Peyer's patch (tissue), 4 donors: Measurements from ENCODE around the gene SHB. TPM values are rescaled to one million over a fixed set of nuclear protein-coding genes. Genes with fewer than 3 reads are reported as not detected.

ENCODE experiments used
- DNase-seq, 3 donors: peaks; one replicate each; pipeline ENCODE4 v3.0.0-alpha.2; 2017 to 2019
- H3K27ac ChIP-seq, 4 donors: fragments of 200-600 bp; sonication (generic); one replicate each; pipeline ENCODE4 v1.5.1; 2016 to 2019
- H3K27me3 ChIP-seq, 2 donors: fragments of 200-600 bp; sonication (generic); one replicate each; pipeline ENCODE4 v1.5.1; 2019
- H3K36me3 ChIP-seq, 3 donors: fragments of 200-600 bp; sonication (generic); one replicate each; pipeline ENCODE4 v1.5.1; 2016 to 2019
- H3K4me1 ChIP-seq, 4 donors: fragments of 200-600 bp; sonication (generic); one replicate each; pipeline ENCODE4 v1.5.1; 2016 to 2019
- H3K4me3 ChIP-seq, 4 donors: fragments of 200-600 bp; sonication (generic); 1 replicate in 3 of 4; 2 replicates in 1 of 4; pipeline ENCODE4 v1.5.1; 2016 to 2019; ENCODE audit warnings: mild to moderate bottlenecking in 1 of 4
- H3K9me3 ChIP-seq, 4 donors: fragments of 200-600 bp; sonication (generic); one replicate each; pipeline ENCODE4 v1.5.1; 2016 to 2019; ENCODE audit warnings: mild to moderate bottlenecking in 1 of 4
- POLR2A ChIP-seq, 2 donors: fragments of 450-650 bp; IDR thresholded peaks; one replicate each; pipeline ENCODE4 v1.5.1; 2017; ENCODE audit warnings: antibody characterized with exemption in 2 of 2, mild to moderate bottlenecking in 2 of 2, moderate library complexity in 2 of 2
- total RNA-seq, 4 donors: library from RNA; depleted of rRNA; stranded (reverse); fragments of >200 nt; gene quantifications; one replicate each; pipeline ENCODE4 v1.1.0, GENCODE V29; 2016
- TF ChIP-seq, protein P1 (sequence below), 6 experiments: fragments of 450-650 bp in 4 of 6; fragments of 200-600 bp in 2 of 6; sonication (generic) in 1 of 6; IDR thresholded peaks; one replicate each; pipeline ENCODE4 v1.5.1; 2017 to 2019; ENCODE audit warnings: antibody characterized with exemption in 6 of 6, mild to moderate bottlenecking in 3 of 6, moderate library complexity in 1 of 6

The SHB gene
- total RNA-seq, 4 donors from 2014 or later = 14.5 to 31.1 (median 25.6) TPM

DNA sequence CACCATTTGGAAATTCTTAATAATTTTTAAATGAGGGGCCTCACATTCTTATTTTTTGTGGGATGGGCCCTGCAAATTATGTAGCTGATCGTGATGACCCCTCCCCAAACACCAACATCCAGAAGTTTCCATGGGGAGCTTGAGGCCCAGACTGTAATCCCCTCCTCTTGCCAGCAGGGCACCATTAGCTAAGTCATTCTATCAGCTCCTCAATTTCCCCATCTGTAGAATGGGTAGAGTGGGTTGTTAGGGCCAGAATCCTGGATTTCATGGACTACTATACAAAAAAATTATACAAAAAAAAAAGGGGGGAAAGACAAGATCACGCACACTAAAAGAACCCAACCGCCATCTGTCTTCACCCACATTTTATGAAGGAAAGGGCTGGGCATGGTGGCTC, 38.4 kb downstream of the SHB start:
- Histone ChIP-seq H3K27ac (peak overlapping the region in 2 of 4 donors; percentile 85 to 89), H3K4me3 (no peak overlapping the region), H3K9me3 (no peaks in the 10 kb centered on the region), H3K27me3 (no peaks in the 10 kb centered on the region), H3K36me3 (no peaks in the 10 kb centered on the region), H3K4me1 (peaks cover 0 to 54% (median 5%) of the 10 kb centered on the region in 4 donors)
- TF ChIP-seq POLR2A (IDR thresholded peaks at IDR 0.05) = no peak
- TF ChIP-seq, protein P1, sequence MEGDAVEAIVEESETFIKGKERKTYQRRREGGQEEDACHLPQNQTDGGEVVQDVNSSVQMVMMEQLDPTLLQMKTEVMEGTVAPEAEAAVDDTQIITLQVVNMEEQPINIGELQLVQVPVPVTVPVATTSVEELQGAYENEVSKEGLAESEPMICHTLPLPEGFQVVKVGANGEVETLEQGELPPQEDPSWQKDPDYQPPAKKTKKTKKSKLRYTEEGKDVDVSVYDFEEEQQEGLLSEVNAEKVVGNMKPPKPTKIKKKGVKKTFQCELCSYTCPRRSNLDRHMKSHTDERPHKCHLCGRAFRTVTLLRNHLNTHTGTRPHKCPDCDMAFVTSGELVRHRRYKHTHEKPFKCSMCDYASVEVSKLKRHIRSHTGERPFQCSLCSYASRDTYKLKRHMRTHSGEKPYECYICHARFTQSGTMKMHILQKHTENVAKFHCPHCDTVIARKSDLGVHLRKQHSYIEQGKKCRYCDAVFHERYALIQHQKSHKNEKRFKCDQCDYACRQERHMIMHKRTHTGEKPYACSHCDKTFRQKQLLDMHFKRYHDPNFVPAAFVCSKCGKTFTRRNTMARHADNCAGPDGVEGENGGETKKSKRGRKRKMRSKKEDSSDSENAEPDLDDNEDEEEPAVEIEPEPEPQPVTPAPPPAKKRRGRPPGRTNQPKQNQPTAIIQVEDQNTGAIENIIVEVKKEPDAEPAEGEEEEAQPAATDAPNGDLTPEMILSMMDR (IDR thresholded peaks at IDR 0.05) = peak in 1 of 6 experiments; percentile 10
- DNase-seq = no peak

DNA sequence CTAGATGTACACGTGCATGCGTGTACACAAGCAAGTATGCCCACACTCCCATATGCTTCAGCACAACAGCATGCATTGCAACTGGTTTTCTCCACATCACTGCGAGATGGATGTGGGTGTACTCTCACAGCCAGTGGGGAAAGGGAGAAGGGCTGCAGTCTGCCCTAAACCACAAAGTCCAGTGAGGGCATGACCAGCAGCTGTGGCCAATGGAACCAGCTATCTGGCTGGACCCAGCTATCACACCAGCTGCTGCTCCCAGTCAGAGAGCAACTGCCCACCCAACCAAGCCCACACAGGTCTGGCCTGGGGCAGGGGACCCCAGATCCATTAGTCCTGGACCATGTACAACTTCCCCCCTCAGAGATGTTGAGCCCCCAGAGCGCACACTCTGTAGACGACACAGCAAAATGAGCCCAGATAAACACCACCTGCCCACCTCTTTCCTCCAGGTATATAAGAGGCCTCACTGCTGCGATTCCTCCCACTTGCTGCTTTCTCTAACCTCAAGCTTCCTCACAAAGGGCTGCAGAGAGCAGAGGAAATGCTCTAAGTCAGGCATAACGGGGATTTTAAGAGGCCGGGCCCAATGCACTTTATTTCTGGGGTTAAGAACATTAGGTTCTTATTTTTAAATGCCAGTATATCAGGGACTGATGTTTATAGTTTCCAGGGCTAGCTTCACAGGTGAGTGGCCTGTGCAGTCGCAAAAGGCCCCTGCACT, 39.0 kb downstream of the SHB start:
- Histone ChIP-seq H3K27me3 (no peaks in the 10 kb centered on the region), H3K36me3 (no peaks in the 10 kb centered on the region), H3K4me1 (peaks cover 0 to 60% (median 5%) of the 10 kb centered on the region in 4 donors), H3K9me3 (no peaks in the 10 kb centered on the region), H3K27ac (no peak overlapping the region), H3K4me3 (no peak overlapping the region)
- DNase-seq = no peak
- TF ChIP-seq POLR2A (IDR thresholded peaks at IDR 0.05) = no peak
- TF ChIP-seq, protein P1 (IDR thresholded peaks at IDR 0.05) = no peak

DNA sequence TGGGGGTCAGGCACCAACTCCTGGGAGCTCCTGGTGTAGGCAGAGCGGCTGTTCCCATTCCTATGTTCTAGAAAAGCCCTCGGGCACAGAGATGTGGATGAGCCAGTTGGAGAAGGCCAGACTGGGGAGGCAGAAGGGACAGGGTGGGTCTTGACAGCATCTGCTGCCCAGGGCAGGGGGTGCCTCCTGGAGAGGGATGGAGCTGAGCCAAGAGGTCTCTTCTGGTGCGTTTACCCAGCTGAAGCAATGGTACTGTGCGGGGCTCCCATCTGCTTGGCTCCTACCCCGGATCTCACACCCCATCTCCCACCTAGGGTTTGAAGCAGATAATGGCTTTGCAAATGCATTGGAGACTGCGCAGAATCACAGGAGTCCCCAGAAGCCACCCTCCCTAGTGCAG, 41.3 kb downstream of the SHB start:
- Histone ChIP-seq H3K4me3 (no peak overlapping the region), H3K27ac (peak overlapping the region in 1 of 4 donors; percentile 42), H3K36me3 (no peaks in the 10 kb centered on the region), H3K4me1 (peaks cover 0 to 59% (median 2%) of the 10 kb centered on the region in 4 donors), H3K27me3 (no peaks in the 10 kb centered on the region), H3K9me3 (no peaks in the 10 kb centered on the region)
- TF ChIP-seq, protein P1 (IDR thresholded peaks at IDR 0.05) = no peak
- DNase-seq = no peak

DNA sequence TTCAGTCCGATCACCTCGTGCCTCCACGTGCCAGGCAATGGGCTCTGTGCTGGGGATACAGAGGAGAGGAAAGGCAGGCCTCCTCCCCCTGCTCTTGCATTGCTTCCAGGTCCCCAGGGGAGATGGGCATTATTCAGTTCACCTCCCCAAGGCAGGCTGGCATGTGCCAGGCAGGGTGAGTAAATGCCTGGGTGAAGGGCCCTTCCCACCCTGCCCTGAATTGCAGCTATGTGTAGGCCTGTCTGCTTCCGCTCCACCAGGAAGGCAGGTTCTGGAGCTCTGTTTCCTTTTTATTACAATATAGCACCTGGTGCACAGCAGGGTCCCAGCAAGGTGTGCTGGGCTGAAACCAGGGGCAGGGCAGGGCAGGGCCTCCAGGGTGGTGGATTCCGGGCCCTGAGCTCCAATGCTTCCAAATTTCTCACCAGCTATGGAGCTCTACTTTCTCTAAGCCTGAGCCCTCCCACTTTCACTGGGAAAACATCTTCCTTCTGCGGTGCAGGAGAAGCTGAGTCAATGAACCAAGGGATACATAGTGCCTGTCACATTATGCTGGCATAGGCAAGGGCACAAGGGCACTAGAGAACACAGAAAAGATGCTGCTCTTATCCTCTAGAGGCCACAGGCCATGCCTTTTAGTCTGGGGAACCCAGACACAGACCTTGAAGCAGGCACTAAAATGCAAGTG, 42.0 kb downstream of the SHB start:
- Histone ChIP-seq H3K27me3 (no peaks in the 10 kb centered on the region), H3K9me3 (no peaks in the 10 kb centered on the region), H3K4me3 (no peak overlapping the region), H3K4me1 (peaks cover 0 to 55% (median 1%) of the 10 kb centered on the region in 4 donors), H3K27ac (peak overlapping the region in 2 of 4 donors; percentile 42 to 65), H3K36me3 (no peaks in the 10 kb centered on the region)
- TF ChIP-seq, protein P1 (IDR thresholded peaks at IDR 0.05) = no peak
- TF ChIP-seq POLR2A (IDR thresholded peaks at IDR 0.05) = no peak
- DNase-seq = no peak

DNA sequence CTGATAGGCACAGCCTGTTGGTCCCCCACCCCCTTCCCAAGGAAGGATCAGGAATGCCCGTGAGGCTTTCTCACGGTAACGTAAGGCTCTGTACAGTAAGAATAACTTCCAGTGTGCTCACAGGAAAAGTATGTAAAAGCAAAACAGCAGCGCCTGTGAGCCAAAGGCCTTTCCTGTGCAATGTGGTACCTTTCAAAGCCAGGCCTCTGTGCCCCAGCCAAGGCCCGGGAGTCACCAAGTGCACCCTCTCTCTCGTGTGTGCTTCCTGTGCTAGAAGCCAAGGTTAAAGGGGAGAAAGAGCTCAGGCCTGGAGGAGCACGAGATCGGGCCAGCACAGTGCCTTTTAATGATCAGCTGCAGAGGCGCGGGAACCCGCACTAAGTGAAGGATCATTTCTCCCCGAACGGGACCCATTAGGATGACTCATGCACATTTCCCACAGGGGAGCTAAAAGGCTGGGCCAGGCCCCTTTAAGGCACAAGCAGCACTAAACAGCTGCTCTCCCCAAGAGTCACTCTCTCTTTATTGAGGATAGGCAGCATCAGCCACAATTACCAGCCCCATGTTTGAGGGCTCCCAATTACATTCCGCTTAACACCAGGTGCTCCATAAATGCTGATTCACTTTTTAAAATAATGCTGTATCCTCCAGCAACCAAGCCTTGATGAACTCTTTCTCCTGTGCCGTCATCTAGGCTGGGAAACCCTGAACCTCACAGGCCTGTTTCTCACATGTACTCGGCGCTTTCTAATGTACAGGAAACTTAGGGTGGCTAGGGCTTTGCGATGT, 42.8 kb downstream of the SHB start:
- H3K9me3 ChIP-seq = no peaks in the 10 kb centered on the region
- H3K27me3 ChIP-seq = no peaks in the 10 kb centered on the region
- H3K36me3 ChIP-seq = no peaks in the 10 kb centered on the region
- no peak for DNase-seq
- H3K4me1 ChIP-seq = peaks cover 0 to 52% (median 1%) of the 10 kb centered on the region in 4 donors
- TF ChIP-seq, protein P1 (IDR thresholded peaks at IDR 0.05) = no peak
- no peak for TF ChIP-seq POLR2A (IDR thresholded peaks at IDR 0.05)
- H3K4me3 ChIP-seq = no peak overlapping the region
- H3K27ac ChIP-seq = peak overlapping the region in 3 of 4 donors; percentile 38 to 65 (median 42)
